SIG-M5 (cell line): ENCODE measurements around the gene KDSR.

Experiments used
- DNase-seq: peaks from one replicate; lab custom pipeline; 2025; lab: John Stamatoyannopoulos, UW

Gene KDSR

GRCh38 chr18:63321291-63321690, 45.7 kb downstream of the KDSR start:
- DNase-seq, result no peak

- DNase-seq, result no peak
These were observed 46.1 kb downstream of the KDSR start for GRCh38 chr18:63320975-63321265.

- DNase-seq, result peak; percentile 78
These were observed 46.7 kb downstream of the KDSR start for GRCh38 chr18:63320123-63320974.

GRCh38 chr18:63319383-63320122, 47.5 kb downstream of the KDSR start, which contains the start of gene BCL2:
Gene BCL2 (minus strand): TSS chr18:63319769.
- DNase-seq, result peak; percentile 18

GRCh38 chr18:63318889-63319382, 48.1 kb downstream of the KDSR start:
- DNase-seq, result no peak

- DNase-seq, result no peak
These were observed 48.8 kb downstream of the KDSR start for GRCh38 chr18:63317982-63318888.

- DNase-seq, result no peak
These were observed 49.5 kb downstream of the KDSR start for GRCh38 chr18:63317556-63317946.

- no peak for DNase-seq
These were observed 50.1 kb downstream of the KDSR start for GRCh38 chr18:63316612-63317555.

GRCh38 chr18:63315876-63316275, 51.1 kb downstream of the KDSR start:
- no peak for DNase-seq

- no peak for DNase-seq
These were observed 51.8 kb downstream of the KDSR start for GRCh38 chr18:63315131-63315662.

GRCh38 chr18:63314062-63314790, 52.8 kb downstream of the KDSR start:
- no peak for DNase-seq

GRCh38 chr18:63313396-63313917, 53.5 kb downstream of the KDSR start:
- no peak for DNase-seq

- no peak for DNase-seq
These were observed 54.1 kb downstream of the KDSR start for GRCh38 chr18:63312737-63313395.

- no peak for DNase-seq
These were observed 55.0 kb downstream of the KDSR start for GRCh38 chr18:63312019-63312409.

- no peak for DNase-seq
These were observed 55.6 kb downstream of the KDSR start for GRCh38 chr18:63311118-63312018.

GRCh38 chr18:63309422-63309821, 57.6 kb downstream of the KDSR start:
- DNase-seq, result no peak

GRCh38 chr18:63307551-63308200, 59.3 kb downstream of the KDSR start:
- no peak for DNase-seq
